ENCODE measurements around the gene AGAP4.
"Not testable (repeated sequence)": the region's sequence is repeated elsewhere in the genome, so short reads cannot be mapped to it uniquely, and the experiment has no call there.

Gene AGAP4

DNA sequence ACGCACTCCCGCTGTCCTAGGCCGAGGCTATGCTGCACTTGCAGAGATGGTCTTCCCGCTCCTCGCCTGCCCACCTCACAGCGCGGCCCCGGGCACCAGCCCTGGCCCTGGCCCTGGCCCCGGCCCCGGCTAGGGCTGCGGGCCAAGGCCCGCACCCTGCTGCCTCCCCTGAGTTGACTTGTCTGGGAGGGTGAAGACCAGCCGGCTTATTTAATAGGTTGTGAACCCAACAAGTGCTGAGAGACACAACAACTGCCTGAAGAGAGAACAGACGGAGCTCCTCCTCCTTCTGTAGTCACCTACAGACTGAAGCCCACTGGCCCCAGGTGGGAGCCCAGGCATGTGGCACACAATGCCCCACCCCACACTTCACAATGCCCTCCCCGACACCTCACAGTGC, at the start of gene AGAP4:
Gene AGAP4, minus strand, starts transcription at position 101 of the 400 bp plus-strand sequence. CDS start 153 bp downstream, outside the sequence.
- not testable (repeated sequence) for DNase-seq

- DNase-seq: not testable (repeated sequence)
Measured at GRCh38 chr10:45890721-45891120, 43.4 kb upstream of the AGAP4 start.

DNA sequence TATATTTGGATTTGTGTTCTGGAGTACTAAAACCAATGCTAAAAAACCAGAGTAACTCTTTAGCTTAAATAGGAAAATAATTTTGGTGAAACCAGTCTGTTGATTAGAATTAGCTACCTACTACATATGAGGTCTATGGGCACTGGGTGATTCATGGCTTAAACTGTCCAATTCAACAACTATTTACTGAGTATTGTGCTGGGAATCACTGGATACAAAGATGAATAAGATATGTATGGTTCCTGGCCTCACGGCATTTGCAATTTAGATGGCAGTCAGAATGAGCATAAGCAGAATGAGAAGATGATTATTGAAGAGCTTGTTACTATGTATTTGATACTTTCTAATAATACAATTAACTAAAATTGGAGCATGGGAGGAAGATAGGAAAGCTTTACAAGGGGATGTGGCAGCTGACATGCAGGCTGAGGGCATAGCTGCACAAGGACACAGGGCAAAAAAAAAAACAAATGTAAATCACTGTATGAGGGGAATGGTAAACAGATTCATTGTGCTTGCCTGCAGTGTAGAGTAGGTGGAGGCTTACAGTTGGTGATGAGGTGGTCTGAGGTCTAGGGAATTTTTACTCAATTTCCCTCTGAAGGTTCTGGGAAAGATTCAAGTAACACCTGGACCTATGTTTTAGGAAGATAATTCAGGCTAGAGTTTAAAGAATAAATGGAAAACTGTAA, 42.4 kb upstream of the AGAP4 start:
- not testable (repeated sequence) for DNase-seq

DNA sequence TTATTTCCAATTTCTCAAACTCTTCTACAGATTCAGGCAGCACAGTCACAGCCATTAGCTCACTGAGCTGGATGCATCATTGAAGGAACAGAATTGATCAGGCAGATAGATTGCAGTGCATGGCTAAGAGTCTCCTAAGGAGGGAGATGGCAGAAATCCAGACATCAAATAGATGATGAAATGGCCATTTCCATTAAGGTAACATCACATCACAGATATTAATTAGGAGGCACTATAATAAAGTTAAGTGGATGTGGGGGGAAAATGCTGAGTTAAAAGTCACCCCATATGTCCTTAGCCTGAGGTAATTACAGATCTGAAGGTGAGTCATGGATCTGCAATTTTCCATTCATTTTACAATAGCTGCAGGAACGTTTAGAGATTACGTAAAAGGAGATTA, 35.6 kb upstream of the AGAP4 start:
- DNase-seq: not testable (repeated sequence)

- not testable (repeated sequence) for DNase-seq
Measured at GRCh38 chr10:45865404-45865803, 18.1 kb upstream of the AGAP4 start.

DNA sequence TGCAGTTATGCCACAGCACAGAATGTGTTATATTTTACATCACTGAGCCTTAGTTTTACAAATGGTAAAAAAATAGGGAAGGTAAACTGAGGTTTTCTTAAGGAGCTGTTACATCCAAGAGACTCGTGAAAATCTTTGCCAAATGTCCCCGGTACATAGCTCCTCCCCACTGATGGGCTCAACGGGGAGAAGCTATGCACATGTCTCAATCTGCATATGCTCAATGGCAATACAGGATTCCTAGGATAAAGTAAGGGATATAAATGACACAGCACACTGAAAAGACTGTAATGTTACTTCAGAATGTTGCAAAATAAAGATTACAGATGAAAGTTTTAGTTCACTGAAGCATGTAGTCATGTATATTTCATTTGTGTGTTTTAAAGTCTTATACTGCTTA, 17.0 kb upstream of the AGAP4 start:
- DNase-seq: not testable (repeated sequence)

- DNase-seq: not testable (repeated sequence)
Measured at GRCh38 chr10:45863632-45864031, 16.3 kb upstream of the AGAP4 start.

DNA sequence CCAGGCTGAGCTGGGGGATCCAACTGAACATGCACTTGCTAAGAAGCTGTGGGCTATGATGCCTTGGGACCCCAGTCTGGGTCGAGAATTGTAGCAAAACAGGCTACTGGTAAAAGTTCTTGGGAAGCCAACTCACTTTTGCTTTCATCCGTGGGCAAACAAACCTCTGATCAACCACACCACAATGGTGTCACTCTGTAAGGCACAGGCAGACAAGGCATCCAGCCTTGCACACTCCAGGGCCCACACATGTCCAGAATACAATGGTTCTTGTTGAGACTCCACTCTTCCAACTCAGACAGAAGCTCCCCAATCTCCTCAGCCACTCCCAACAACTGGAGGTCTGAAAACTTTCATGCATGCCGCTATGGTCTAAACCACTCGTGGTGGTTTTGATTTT, 10.6 kb upstream of the AGAP4 start:
- not testable (repeated sequence) for DNase-seq

DNA sequence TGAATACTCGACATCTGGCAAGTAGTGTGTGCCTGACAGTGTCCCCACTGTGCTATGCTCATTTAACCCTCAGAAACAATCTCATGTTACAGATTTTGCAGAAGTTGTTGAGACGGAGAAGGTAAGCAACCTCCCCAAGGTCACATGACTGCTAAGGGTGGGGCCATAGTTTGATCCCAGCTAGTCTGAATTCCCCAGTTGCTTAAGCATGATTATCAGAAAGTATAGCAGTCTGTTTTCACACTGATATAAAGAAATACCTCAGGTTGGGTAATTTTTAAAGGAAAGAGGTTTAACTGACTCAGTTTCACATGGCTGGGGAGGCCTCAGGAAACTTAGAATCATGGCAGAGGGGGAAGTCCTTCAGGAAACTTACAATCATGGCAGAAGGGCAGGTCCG, 1.2 kb upstream of the AGAP4 start:
- not testable (repeated sequence) for DNase-seq

GRCh38 chr10:45822918-45823317, 24.4 kb downstream of the AGAP4 start:
- DNase-seq: not testable (repeated sequence)

DNA sequence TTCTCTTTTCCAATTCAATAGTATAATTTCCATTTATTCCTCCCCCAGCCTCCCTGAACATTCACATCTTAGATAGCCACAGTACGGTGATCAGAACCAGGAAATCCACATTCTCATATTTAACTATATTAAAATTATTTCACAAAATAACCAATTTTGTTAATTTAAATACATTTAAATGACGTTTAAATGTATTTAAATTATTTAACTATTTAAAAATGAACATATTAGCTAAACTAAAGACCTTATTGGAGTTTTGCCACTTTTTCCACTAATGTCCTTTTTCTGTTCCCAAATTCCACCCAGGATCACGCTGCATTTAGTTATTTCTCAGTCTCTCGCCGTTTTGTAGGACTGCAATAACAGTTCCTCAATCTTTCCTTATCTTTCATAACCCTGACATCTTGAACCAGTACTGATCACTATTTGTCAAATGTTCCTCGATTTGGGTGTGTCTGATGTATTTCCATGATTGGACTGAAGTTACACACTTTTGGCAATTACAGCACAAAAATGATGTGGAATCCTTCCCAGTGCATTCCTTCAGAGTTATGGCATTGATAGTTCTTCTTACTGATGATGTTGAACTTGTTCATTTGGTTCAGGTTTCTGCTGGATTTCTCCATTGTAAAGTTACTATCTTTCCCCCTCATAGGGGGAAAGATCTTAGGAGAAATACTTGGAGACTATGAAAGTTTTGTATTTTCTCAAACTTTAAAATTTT, 27.0 kb downstream of the AGAP4 start:
- DNase-seq: not testable (repeated sequence)

DNA sequence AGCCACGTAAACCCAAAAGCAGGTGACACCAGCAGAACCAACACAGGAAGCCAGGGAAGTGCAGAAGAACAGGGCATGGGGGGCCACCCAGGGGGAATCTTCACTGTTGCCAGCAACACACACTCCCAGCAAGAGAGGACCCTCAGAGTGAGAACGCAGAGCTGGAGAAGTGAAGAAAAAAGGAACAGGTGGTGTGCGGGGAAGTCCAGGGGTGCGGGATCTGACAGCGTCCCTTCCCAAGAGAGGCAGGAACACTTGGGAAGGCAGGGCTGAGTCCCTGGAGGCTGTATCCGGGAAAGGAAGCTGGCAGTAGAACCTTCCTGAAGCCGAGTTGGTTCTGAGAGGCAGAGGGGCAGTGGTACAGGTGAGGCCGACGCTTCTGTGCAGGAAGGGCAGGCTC, 27.7 kb downstream of the AGAP4 start:
- no peak for DNase-seq

GRCh38 chr10:45817912-45818311, 29.4 kb downstream of the AGAP4 start:
- DNase-seq: no peak

DNA sequence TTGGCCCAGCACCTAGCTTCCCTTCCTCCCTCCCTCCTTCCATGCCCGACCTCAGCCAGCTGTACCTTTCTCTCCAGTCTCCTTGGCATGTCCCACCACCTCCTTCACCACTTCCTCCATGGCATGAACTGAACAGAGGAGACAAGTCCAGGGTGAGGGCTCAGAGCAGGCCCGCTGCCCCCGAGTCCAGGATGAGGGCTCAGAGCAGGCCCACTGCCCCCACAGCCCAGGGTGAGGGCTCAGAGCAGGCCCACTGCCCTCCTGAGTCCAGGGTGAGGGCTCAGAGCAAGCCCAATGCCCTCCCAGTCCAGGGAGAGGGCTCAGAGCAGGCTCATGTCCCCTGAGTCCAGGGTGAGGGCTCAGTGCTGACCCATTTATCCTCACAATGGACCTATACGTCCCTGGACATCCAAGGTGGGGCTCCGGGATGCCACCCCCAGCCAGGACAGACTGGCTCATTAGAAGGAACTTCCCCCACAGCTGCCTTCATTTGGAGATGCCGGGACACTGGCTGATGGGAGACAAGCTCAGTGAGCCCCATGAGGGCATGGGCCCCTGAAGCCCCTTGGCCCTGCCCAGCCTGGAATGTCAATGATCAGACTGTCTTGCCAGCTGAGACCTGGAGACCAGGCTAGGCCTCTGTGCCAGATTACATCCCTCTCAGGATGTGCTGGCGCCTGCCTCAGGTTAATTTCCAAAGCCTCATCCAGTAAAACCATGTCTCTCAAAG, 30.0 kb downstream of the AGAP4 start:
- DNase-seq: no peak

- not testable (repeated sequence) for DNase-seq
Measured at GRCh38 chr10:45814146-45814545, 33.2 kb downstream of the AGAP4 start.

DNA sequence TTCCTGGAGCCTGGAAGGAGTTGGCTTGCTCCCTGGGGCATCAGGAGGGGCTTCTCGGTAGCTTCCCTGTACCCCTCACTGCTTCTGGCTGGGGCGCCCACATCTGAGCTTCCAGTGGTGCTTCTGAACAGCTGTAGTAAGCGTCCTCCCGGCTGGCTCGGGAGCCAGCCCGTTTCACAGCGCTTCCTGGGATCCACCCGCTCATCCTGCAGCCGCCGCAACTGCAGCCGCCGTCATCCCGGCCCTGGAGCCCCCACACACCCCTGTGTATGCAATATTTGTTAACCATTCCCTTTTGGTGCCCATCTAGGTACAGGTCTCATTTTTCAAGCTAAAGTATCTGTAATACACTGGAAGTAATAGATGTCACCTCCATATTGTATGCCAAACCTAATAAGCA, 34.3 kb downstream of the AGAP4 start:
- DNase-seq: not testable (repeated sequence)

- DNase-seq: no peak
Measured at GRCh38 chr10:45811075-45811474, 36.2 kb downstream of the AGAP4 start.

DNA sequence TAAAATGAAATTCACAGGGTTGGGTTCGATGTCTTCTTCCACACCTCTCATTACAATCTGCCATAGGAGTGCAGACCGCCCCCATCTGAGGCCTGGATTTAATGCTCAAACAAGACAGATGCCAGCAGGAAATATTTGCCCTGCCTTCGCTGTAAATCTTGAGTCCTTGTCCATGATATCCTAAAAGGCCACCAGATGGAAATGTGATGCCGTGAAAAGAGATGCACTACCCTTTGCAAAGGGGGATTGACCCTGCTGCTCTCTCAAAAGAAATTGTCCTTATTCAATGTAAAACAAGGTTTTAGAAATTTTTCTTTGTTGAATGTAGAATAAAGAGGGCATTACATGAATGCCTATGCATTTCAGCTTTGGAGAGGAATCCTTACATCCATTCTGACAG, 37.5 kb downstream of the AGAP4 start:
- DNase-seq: no peak

- not testable (repeated sequence) for DNase-seq
Measured at GRCh38 chr10:45804996-45805395, 42.3 kb downstream of the AGAP4 start.

DNA sequence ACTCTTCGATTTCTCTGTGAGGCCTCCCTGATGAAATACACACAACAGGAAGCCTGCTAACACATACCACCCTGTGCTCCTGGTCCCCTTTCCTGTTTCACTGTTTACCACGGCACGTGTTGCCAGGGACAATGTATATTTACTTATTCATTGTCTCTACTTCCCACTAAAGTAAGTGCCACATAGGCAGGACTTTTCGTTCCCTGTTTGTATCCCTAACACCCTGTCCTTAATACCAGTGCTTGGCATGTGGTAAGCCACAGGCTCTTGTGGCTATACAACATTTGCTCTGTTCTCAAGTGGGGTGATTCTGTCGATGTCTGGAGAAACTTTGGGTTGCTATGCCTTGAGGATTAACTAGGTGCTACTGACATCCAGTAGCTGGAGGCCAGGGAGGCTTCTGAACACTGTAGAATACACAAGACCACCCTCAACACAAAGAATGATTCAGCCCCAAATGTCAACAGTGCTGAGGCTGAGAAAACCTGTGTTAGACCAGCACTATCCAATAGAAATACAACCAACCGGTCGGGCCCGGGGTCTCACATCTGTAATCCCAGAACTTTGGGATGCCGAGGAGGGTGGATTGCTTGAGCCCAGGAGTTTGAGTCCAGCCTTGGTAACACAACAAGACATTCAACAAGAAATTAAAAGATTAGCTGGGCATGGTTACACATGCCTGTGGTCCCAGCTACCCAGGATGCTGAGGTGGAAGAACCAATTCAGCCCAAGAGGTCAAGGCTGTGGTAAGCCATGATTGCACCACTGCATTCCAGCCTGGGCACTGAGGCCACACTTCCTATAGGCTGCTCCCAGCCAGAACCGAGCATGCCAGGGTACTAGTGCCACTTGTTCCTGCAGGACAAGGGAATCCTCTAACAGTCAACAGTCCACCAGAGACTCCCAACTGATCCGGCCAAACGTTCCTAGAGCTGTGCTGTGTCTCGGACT, 44.0 kb downstream of the AGAP4 start:
- DNase-seq: not testable (repeated sequence)

DNA sequence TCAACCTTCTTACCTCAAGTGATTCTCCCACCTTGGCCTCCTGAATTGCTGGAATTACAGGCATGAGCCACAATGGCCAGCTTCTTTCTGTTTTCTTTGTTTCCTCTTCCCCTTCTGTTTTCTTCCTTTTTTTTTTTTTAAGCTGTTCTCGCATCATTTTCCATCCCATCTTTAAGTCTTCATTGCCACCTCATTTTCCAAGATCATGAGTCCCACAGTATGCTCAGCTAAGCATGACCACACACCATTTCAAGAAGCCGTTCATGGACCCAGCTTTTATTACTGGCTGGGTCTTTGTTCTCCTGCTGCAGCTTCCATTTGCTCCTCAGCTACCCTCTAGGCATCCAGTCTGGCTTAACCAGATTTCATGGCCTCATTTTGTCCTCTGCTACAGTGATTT, 52.5 kb downstream of the AGAP4 start:
- not testable (repeated sequence) for DNase-seq

DNA sequence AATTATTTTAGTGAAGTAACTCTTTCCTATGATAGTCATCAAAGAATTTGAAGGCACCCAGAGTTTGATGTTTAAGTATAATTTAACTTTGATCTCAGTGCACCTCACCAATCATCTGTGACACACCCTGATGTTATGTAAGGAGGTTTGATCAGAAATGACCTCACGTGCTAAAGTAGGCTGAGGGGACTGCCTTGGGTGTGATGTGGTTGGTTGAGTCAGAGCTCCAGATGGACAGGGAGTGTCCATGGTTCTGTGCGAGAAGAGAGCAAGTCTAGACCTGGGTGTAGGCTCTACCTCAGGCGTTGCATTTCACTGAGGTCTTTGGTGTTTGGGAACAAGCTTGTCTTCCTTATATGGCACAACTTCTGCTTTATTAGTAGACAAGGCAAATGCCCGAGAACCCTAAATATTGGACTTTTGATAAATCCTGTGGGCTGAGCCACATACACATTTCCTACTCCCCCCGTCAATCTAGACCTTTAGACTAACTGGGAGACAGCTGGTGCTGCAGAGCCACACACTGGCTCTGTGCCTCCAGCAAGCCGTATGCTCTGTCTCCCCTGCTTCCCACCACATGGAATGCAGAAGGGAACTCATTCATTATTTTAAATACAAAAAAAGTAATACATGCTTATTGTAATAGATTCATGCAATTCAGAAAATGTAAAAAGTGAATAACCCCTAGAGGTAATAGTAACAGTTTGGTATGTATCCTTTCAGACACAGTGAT, 56.4 kb downstream of the AGAP4 start:
- DNase-seq: not testable (repeated sequence)

Data from activated CD4-positive, alpha-beta T cell treated with anti-CD3 and anti-CD28 coated beads for 4 hours (primary cell).